HT-29 (cell line): ENCODE results near the gene DIABLO. TPM values are rescaled to one million over a fixed set of nuclear protein-coding genes. Genes with fewer than 3 reads are reported as not detected.
"Not testable (repeated sequence)": the region's sequence is repeated elsewhere in the genome, so short reads cannot be mapped to it uniquely, and the experiment has no call there.

ENCODE experiments used
- DNase-seq: peaks from one replicate; pipeline ENCODE4 v3.0.0-alpha.2; 2015; ENCODE audit warnings: low spot score
- total RNA-seq: library from RNA; depleted of rRNA; stranded (reverse); fragments of >200 nt; shearing (Covaris generic); gene quantifications from 2 replicates; pipeline ENCODE4 v1.2.3, GENCODE V29; 2014; rRNA removed

The DIABLO gene
- total RNA-seq = 47.0 TPM in 2 replicates

DNA sequence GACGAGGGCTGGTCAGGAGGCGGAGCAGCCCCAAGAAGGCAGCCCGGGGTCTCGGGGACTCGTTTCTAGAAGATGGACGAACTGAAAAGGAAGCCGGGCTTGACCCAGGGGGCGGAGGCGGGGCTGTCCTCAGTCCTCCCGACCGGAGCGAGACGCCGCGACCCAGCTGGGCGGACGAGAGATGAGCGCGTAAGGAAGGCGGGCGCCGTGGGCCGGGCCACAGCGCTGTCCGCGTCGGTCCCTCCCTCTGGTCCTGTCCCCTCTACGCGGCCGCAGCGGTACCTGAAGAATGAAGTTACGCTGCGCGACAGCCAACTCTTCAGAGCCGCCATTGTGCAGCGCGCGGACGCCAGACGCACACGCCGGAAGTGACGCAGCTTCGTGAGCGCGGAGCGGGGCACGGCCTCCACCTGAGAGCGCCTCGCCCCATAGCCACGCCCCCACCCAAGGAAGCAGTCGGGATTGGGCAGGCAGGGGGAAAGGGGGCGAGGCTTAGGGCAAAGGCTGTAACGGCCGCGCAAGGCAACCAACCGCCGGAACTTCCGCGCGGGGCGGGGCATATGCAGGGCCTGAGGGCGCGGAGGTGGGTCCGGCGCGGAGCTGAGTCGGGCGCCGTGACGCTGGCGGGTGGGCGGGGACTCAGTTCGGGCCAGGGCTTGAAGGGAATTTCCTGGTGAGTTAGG is at the start of gene DIABLO:
Gene DIABLO, minus strand, starts transcription at position 370 of the 683 bp plus-strand sequence. Its CDS starts 38 bp downstream, at position 332.
- peak; percentile 99 for DNase-seq

DNA sequence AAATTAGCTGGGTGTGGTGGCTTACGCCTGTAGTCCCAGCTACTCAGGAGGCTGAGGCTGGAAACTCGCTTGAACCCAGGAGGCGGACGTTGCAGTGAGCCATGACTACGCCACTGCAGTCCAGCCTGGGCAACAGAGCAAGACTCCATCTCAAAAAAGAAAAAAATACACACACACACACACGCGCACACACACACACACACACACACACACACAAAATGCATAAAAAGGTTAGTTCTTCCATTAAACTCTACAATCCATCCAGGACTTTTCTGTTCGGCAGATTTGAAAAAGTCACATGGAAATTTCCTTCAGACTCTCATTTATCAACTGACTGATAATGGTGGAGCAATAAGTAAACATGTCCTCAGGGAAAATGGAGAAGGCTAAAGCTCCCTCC is 49.6 kb upstream of the DIABLO start:
- no peak for DNase-seq

- DNase-seq = peak; percentile 96
These were observed 40.5 kb upstream of the DIABLO start, which contains the start of gene VPS33A for GRCh38 chr12:122266230-122266901. TSS of gene VPS33A (minus strand) at chr12:122266494. CDS start at chr12:122266408, 86 bp downstream.

DNA sequence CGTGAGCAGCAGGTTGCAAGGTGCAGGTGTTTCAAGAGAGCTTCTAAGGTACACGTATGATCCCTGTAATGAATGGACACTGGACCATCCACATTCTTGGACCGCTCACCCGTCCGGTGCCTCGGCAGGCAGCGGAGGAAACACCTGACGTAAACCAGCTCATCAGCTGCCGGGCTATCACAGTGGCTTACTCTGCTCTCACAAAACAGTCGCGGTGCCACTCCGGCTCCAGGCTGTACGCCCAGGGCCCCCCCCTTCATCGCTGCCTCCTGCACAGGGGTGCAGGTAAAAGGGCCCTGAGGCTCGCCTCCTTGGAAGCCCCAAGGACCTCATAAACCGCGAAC is 40.0 kb upstream of the DIABLO start:
- DNase-seq = peak; percentile 55

DNA sequence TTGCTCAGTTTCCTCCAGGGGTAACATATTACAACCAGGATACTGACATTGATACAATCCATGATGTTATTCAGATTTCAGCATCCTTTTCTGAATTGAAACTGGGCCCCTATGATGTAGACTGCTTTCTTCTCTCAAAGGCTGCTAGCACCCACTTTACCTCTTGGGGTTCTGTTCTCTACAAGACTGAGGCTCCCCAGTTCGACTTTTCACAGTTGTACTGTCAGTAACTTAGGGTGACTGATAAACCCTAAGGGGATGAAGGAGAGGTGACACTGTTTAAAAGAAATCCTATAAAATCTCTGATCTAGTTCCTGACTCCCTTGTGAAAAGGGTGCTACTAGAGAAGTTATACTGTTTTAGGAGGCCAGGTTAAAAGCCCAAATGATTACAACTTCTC is 39.6 kb upstream of the DIABLO start:
- peak; percentile 39 for DNase-seq

DNA sequence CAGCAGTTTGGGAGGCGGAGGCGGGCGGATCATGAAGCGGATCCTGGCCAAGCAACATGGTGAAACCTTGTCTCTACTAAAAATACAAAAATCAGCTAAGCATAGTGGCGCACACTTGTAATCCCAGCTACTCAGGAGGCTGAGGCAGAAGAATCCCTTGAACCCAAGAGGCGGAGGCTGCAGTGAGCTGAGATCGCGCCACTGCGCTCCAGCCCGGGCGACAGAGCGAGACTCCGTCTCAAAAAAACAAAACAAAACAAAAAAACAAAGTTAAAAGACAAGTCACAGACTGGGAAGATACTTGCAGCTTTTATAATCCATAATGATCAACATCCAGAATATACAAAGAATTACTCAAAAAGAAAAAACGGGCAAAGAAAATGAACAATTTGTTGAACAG is 34.9 kb upstream of the DIABLO start:
- not testable (repeated sequence) for DNase-seq

DNA sequence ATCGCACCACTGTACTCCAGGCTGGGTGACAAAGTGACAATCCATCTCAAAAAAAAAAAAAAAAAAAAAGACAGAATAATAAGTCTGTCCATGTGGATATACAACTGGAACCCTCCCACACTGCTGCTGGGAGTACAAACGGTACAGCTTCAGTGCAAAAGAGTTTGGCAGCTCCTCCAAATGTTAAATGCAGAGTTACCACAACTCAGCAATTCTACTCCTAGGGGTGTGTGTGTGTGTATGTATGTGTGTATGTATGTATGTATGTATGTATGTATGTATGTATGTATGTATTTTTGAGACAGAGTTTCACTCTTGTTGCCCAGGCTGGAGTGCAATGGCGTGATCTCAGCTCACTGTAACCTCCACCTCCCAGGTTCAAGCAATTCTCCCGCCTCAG is 33.1 kb upstream of the DIABLO start:
- DNase-seq = not testable (repeated sequence)

- not testable (repeated sequence) for DNase-seq
These were observed 32.6 kb upstream of the DIABLO start for GRCh38 chr12:122258462-122258861.

- no peak for DNase-seq
These were observed 24.7 kb upstream of the DIABLO start for GRCh38 chr12:122250536-122250935.

- DNase-seq = no peak
These were observed 24.2 kb upstream of the DIABLO start for GRCh38 chr12:122250047-122250446.

GRCh38 chr12:122245553-122245952 is 19.7 kb upstream of the DIABLO start:
- DNase-seq = no peak

GRCh38 chr12:122244565-122245371 is 18.9 kb upstream of the DIABLO start:
- DNase-seq = no peak

DNA sequence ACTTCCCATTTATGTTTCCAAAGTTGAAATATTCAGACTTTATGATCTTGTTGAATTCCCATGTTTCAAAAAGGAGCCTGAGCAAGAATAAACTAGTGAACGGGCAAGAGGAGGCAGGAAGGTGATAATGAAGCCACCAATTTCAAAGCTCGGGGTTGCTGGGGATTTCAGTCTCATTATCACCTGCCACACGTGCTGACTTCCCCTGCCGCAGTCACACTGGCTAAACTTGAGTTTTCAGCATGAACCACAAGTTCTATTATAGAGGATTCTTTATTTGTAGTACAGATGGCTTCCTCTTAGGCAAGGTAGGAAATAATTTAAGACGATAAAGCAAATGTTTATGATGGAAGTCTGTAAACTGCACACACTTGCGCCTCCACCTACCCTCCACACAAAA is 18.1 kb upstream of the DIABLO start:
- DNase-seq = no peak

- DNase-seq = no peak
These were observed 13.0 kb upstream of the DIABLO start for GRCh38 chr12:122238861-122239260.

- no peak for DNase-seq
These were observed 9.9 kb upstream of the DIABLO start for GRCh38 chr12:122235741-122236140.

- no peak for DNase-seq
These were observed 6.8 kb upstream of the DIABLO start for GRCh38 chr12:122232691-122233090.

- DNase-seq = no peak
These were observed 4.9 kb upstream of the DIABLO start for GRCh38 chr12:122230798-122231197.

- DNase-seq = no peak
These were observed 2.2 kb upstream of the DIABLO start for GRCh38 chr12:122228092-122228491.

DNA sequence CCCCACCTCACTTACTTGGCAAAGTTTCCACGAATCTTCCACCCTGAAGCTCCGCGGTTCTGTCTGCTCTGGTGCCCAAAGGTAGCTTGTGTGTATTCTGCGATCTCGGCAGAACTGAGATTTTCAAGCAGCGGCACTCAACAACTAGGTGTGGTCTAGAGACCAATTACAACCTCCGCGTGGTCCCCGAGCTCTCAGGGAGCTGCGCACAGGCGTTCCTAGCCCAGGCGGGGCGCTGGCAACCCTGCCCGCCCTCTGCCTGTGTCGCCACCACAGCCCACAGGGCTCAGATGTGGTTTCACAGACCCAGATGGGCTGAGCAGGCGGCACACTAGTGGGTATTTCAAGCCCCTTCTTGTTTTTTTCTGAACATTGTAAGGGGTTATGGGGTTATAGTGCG is 1.5 kb upstream of the DIABLO start:
- DNase-seq = no peak

- DNase-seq = no peak
These were observed 694 bp upstream of the DIABLO start for GRCh38 chr12:122226366-122227125.

DNA sequence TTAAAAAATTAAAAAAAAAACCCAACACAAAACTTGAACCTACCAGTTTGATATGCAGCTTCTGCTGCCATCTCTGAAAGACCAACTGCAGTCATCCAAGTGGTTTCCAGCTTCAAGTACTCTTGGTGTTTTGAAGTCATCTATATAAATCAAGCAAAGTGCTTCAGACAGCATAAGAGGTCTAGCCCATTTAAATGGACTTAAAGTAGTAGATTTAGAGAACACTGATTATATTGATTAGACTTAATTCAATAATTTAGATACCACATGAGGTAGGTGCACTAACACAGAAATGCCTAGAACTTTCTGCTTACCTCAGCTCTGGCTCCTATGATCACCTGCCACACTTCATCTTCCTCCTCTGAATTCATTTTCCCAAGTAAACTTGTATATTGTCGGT is 9.4 kb downstream of the DIABLO start:
- DNase-seq = no peak

DNA sequence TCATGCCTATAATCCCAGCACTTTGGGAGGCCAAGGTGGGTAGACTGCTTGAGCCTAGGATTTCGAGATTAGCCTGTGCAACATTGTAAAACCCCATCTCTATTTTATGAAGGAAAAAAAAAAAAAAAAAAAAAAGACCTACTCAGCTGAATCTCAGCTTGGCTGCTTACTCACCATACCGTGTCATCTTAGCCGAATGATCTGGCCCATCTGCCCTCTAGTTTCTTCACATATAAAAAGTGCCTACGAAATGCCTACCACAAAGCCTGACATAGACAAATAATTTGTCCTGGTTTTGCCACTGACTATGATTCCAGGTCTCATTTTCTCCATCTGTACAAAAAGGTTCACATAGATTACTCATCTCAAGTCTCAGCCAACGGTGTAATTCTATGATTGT is 10.1 kb downstream of the DIABLO start:
- no peak for DNase-seq
